ENCODE measurements around the gene ATP12A.

The ATP12A gene

GRCh38 chr13:24640752-24641151, 39.5 kb upstream of the ATP12A start:
- TF ChIP-seq EZH2phosphoT487 (conservative IDR thresholded peaks at IDR 0.05; ENCODE audit: low read length) (no peak), CTCF (IDR thresholded peaks at IDR 0.05; ENCODE audit: insufficient read depth, low read length, poor library complexity, severe bottlenecking) (no peak)
- Histone ChIP-seq H3K27me3 (ENCODE audit: low read length) (no peaks in the 10 kb centered on the region), H3K27ac (ENCODE audit: low read depth, low read length) (no peak overlapping the region)

GRCh38 chr13:24642219-24642618, 38.0 kb upstream of the ATP12A start:
- Histone ChIP-seq H3K36me3 (ENCODE audit: low read length) (no peaks in the 10 kb centered on the region), H3K4me2 (ENCODE audit: low read depth, low read length, poor library complexity, severe bottlenecking) (no peak overlapping the region)
- no peak for TF ChIP-seq CTCF (IDR thresholded peaks at IDR 0.05; ENCODE audit: insufficient read depth, low read length, poor library complexity, severe bottlenecking)
- TF ChIP-seq EZH2phosphoT487 (conservative IDR thresholded peaks at IDR 0.05; ENCODE audit: low read length): no peak

More at GRCh38 chr13:24640752-24641151, 39.5 kb upstream of the ATP12A start:
- no peaks in the 10 kb centered on the region for H3K9me3 ChIP-seq (ENCODE audit: insufficient read depth, low read length)
- H3K4me3 ChIP-seq (ENCODE audit: insufficient read depth, low read length, poor library complexity, severe bottlenecking): no peak overlapping the region
- no peaks in the 10 kb centered on the region for H3K36me3 ChIP-seq (ENCODE audit: low read length)
- no peak overlapping the region for H3K4me2 ChIP-seq (ENCODE audit: low read depth, low read length, poor library complexity, severe bottlenecking)
- no peak overlapping the region for H3K9ac ChIP-seq (ENCODE audit: low read length)
- H2AFZ ChIP-seq (ENCODE audit: low read depth, low read length, severe bottlenecking): no peak overlapping the region
- no peaks in the 10 kb centered on the region for H3K79me2 ChIP-seq (ENCODE audit: insufficient read depth, low read length)
- H3K9me2 ChIP-seq (replicated peaks; ENCODE audit: insufficient read depth, low read length): no peaks in the 10 kb centered on the region
- H4K20me1 ChIP-seq (ENCODE audit: low read depth, low read length): no peaks in the 10 kb centered on the region
- no peaks in the 10 kb centered on the region for H3F3A ChIP-seq (ENCODE audit: insufficient read depth)

GRCh38 chr13:24644036-24644435, 36.2 kb upstream of the ATP12A start:
- H2AFZ ChIP-seq (ENCODE audit: low read depth, low read length, severe bottlenecking): no peak overlapping the region
- H3K9me3 ChIP-seq (ENCODE audit: insufficient read depth, low read length): no peaks in the 10 kb centered on the region
- no peaks in the 10 kb centered on the region for H3K27me3 ChIP-seq (ENCODE audit: low read length)
- no peaks in the 10 kb centered on the region for H3K36me3 ChIP-seq (ENCODE audit: low read length)
- no peak overlapping the region for H3K4me2 ChIP-seq (ENCODE audit: low read depth, low read length, poor library complexity, severe bottlenecking)
- H3F3A ChIP-seq (ENCODE audit: insufficient read depth): no peaks in the 10 kb centered on the region
- H3K9ac ChIP-seq (ENCODE audit: low read length): no peak overlapping the region
- H3K9me2 ChIP-seq (replicated peaks; ENCODE audit: insufficient read depth, low read length): no peaks in the 10 kb centered on the region
- no peaks in the 10 kb centered on the region for H4K20me1 ChIP-seq (ENCODE audit: low read depth, low read length)
- TF ChIP-seq EZH2phosphoT487 (conservative IDR thresholded peaks at IDR 0.05; ENCODE audit: low read length): no peak
- no peak for TF ChIP-seq CTCF (IDR thresholded peaks at IDR 0.05; ENCODE audit: insufficient read depth, low read length, poor library complexity, severe bottlenecking)
- no peaks in the 10 kb centered on the region for H3K79me2 ChIP-seq (ENCODE audit: insufficient read depth, low read length)
- no peak overlapping the region for H3K4me3 ChIP-seq (ENCODE audit: insufficient read depth, low read length, poor library complexity, severe bottlenecking)
- no peak overlapping the region for H3K27ac ChIP-seq (ENCODE audit: low read depth, low read length)

More at GRCh38 chr13:24642219-24642618, 38.0 kb upstream of the ATP12A start:
- no peaks in the 10 kb centered on the region for H3K79me2 ChIP-seq (ENCODE audit: insufficient read depth, low read length)
- H3K9ac ChIP-seq (ENCODE audit: low read length): no peak overlapping the region
- H3K4me3 ChIP-seq (ENCODE audit: insufficient read depth, low read length, poor library complexity, severe bottlenecking): no peak overlapping the region
- H4K20me1 ChIP-seq (ENCODE audit: low read depth, low read length): no peaks in the 10 kb centered on the region
- H3F3A ChIP-seq (ENCODE audit: insufficient read depth): no peaks in the 10 kb centered on the region
- no peaks in the 10 kb centered on the region for H3K9me2 ChIP-seq (replicated peaks; ENCODE audit: insufficient read depth, low read length)
- no peak overlapping the region for H3K27ac ChIP-seq (ENCODE audit: low read depth, low read length)
- H2AFZ ChIP-seq (ENCODE audit: low read depth, low read length, severe bottlenecking): no peak overlapping the region
- H3K9me3 ChIP-seq (ENCODE audit: insufficient read depth, low read length): no peaks in the 10 kb centered on the region
- H3K27me3 ChIP-seq (ENCODE audit: low read length): no peaks in the 10 kb centered on the region
